Measurements from ENCODE around the gene VWA2. TPM values are rescaled to one million over a fixed set of nuclear protein-coding genes. Genes with fewer than 3 reads are reported as not detected.
A peak's percentile ranks its signal among the peaks of the same experiment; 100 is the strongest.

VWA2 gene
- total RNA-seq, 2 donors from 2014 or later: not detected

DNA sequence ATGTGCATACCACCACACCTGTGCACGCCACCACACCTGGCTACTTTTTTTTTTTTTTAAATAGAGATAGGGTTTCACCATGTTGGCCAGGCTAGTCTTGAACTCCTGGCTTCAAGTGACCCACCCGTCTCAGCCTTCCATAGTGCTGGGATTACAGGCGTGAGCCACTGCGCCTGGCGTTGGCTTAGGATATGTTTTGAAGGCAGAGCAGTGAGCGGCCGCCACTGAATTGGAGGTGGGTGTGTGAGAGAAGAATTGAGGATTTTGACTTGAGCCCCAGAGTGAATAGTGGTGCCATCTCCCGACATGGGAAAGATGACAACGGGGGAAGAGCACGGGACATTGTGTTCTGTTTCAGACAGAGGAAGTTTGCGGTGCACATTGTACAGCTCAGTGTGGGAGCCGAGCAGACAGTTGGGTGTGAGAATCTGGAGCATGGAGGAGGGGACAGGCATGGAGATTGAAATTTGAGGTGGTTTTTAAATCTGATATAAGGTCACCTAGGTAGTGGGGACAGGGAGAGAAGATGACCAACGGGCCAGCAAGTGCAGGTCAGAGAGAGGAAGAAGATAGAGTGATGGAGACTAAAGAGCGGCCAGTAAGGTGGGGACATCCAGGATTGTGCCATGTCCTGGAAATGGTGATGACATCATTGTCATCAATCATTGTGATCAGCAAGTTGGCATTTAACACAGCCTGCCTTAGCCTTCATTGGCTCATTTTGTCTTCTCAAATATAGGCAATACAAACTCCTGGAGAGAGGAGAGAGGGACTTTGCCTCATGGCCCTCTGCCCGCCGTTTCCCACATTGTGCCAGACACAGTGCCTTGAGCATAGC is 35.8 kb downstream of the VWA2 start:
- ATAC-seq (no peak), DNase-seq (ENCODE audit: low spot score) (no peak)
- no peak overlapping the region for H3K4me3 Mint-ChIP-seq
- no peak overlapping the region for H3K27ac Mint-ChIP-seq
- H3K36me3 Mint-ChIP-seq: no peaks in the 10 kb centered on the region
- H3K9me3 Mint-ChIP-seq: no peaks in the 10 kb centered on the region
- peaks cover 16 to 19% of the 10 kb centered on the region in 2 donors for H3K27me3 Mint-ChIP-seq
- H3K4me1 Mint-ChIP-seq (ENCODE audit: low read depth in 2 of 2): no peaks in the 10 kb centered on the region

DNA sequence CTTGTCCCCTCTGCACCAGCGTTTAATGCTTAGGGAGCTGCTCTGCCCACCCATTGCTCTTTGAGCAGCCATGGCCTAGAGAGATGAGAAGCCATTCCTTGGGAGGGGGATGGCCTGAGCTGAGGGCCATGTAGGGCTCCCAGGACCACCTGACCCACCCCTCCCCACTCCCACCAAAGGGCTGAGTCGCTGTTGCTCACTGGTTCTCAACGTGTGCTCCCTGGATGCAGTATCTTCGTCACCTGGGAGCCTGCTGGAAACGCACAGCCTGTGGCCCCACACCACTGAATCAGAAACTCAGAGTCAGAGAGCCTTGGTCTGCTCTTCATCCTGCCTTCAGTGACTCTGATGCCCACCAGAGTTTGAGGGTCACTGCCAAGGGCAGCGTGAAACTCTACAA is 37.0 kb downstream of the VWA2 start:
- H3K36me3 Mint-ChIP-seq: no peaks in the 10 kb centered on the region
- no peak overlapping the region for H3K4me3 Mint-ChIP-seq
- no peaks in the 10 kb centered on the region for H3K9me3 Mint-ChIP-seq
- H3K27ac Mint-ChIP-seq: no peak overlapping the region
- peaks cover 16% of the 10 kb centered on the region in 2 donors for H3K27me3 Mint-ChIP-seq
- DNase-seq (ENCODE audit: low spot score): no peak
- no peaks in the 10 kb centered on the region for H3K4me1 Mint-ChIP-seq (ENCODE audit: low read depth in 2 of 2)
- ATAC-seq: no peak

DNA sequence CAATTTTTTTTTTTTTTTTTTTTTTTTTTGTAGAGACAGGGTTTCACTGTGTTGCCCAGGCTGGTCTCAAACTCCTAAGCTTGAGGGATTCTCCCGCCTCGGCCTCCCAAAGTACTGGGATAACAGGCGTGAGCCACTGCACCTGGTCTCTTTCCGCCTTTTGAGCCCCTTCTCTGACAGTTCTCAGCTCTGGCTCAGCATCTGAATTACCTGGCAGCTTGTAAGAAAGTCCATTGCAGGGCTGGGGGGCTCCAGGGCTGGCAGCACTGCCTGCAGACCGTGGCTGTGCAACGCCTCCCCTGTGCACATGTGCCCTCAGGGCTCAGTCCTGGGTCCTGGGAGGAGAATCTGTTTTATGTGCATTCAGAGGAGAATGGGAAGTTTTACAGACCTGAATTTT is 37.6 kb downstream of the VWA2 start:
- Mint-ChIP-seq H3K27me3 (peaks cover 13 to 16% of the 10 kb centered on the region in 2 donors), H3K4me3 (no peak overlapping the region), H3K9me3 (no peaks in the 10 kb centered on the region), H3K27ac (no peak overlapping the region), H3K36me3 (no peaks in the 10 kb centered on the region), H3K4me1 (ENCODE audit: low read depth in 2 of 2) (no peaks in the 10 kb centered on the region)
- no peak for DNase-seq (ENCODE audit: low spot score)
- no peak for ATAC-seq

DNA sequence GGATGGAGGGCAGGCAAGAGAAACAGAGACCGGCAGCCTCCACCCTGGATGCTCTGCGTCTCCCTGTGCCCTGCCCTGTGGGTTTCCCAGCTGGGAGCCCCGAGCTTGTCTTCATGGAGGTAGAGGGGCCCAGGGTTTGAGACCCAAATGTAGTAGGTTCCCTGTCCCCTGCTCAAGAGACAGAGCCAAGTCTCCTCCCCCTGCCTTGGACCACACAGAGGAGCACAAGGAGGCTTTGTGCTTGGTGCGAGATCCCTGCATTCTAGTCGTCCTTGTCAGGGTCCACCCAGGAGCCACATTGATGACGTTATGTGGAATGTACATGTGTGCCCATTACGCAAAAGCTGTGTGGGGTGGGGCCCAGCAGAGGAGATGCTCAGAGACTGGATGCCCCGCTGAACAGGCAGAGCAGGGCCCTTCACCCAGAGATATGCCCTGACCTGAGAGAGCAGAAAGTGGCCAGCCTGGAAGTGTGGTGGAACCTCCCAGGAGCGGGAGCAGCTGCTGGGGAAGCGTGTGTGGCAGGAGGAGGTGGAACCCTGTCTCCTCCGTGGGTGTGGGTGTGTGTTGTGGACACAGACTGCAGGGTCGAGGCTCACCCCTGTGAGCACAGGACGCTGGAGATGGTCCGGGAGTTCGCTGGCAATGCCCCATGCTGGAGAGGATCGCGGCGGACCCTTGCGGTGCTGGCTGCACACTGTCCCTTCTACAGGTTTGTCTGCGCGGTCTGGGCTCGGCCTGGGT is 39.3 kb downstream of the VWA2 start:
- Mint-ChIP-seq H3K36me3 (no peaks in the 10 kb centered on the region), H3K4me1 (ENCODE audit: low read depth in 2 of 2) (no peaks in the 10 kb centered on the region), H3K9me3 (no peaks in the 10 kb centered on the region), H3K27me3 (peaks cover 8 to 16% of the 10 kb centered on the region in 2 donors), H3K4me3 (no peak overlapping the region), H3K27ac (no peak overlapping the region)
- ATAC-seq (peak in 1 of 2 donors; percentile 32), DNase-seq (ENCODE audit: low spot score) (no peak)

DNA sequence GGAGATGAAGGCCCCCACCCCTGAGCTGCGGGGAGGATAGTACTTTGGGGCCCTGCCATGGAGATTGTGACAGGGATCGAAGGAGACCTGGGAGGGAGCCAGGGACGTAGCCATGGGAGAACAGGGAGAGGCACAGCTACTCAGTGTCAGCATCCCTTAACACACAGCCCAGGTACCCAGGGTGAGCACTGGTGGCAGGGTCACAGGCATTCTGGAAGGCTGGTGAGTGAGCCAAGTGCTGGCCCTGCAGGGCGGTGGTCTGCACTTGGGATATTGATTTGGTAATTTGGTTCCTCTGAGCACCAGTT is 39.8 kb downstream of the VWA2 start:
- no peaks in the 10 kb centered on the region for H3K9me3 Mint-ChIP-seq
- ATAC-seq (no peak), DNase-seq (ENCODE audit: low spot score) (no peak)
- H3K4me3 Mint-ChIP-seq: no peak overlapping the region
- peaks cover 6 to 12% of the 10 kb centered on the region in 2 donors for H3K27me3 Mint-ChIP-seq
- H3K27ac Mint-ChIP-seq: no peak overlapping the region
- no peaks in the 10 kb centered on the region for H3K4me1 Mint-ChIP-seq (ENCODE audit: low read depth in 2 of 2)
- no peaks in the 10 kb centered on the region for H3K36me3 Mint-ChIP-seq

DNA sequence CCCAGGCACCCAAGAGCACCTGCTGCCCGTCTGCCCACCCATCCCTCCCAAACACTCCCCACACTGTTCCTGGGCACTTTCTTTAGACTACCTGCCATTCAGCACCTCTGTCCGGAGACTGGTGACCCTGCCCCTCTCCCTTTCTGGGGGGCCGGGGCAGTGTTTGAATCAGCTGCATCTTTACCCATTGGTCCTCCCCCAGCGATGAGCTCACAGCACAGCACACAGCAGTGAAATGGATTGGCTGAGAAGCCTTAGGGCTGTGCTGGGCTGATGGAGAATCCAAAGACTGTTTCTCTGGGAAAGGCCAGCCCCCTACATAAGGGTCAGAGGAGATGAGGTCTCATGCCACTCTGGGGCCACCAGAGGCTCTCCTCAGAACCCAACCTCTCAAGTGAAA is 40.2 kb downstream of the VWA2 start:
- no peak overlapping the region for H3K27ac Mint-ChIP-seq
- peaks cover 2 to 9% of the 10 kb centered on the region in 2 donors for H3K27me3 Mint-ChIP-seq
- no peak for DNase-seq (ENCODE audit: low spot score)
- H3K4me3 Mint-ChIP-seq: no peak overlapping the region
- H3K4me1 Mint-ChIP-seq (ENCODE audit: low read depth in 2 of 2): no peaks in the 10 kb centered on the region
- no peaks in the 10 kb centered on the region for H3K36me3 Mint-ChIP-seq
- H3K9me3 Mint-ChIP-seq: no peaks in the 10 kb centered on the region
- peak in 1 of 2 donors; percentile 17 for ATAC-seq

DNA sequence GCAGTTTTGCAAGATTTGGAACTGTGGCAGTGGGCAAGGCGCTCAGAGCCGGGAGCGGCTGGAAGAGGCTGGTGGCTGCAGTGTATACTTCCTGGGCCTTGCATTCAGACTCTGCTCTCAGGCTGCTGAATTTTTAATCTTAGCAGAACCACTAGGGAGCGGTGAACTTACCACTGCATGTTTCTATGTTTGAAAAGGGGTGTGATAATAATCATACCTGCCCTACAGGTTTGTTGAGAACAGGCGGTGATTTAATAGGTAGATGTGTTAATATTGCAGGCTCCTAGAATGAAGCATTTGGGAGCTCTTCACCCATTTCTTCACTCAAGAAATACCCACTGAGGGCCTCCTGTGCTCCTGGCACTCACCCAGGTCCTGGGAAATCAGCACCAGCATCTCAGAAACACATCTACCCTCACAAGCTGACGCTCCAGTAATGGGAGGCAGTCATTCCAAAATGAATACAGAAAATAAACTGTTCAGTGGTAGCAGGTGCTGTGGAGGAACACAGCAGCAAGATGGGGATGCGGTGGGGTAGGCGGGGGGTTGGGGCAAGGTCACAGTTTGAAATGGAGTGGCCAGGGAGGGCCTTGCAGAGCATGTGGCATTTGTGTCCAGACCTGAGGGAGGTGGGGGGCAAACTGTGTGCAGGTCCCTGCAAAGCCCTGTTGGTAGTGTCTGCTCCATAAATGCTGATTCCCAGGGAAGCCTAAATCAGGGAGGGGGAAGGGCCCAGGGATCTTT is 41.0 kb downstream of the VWA2 start:
- no peak for DNase-seq (ENCODE audit: low spot score)
- no peak for ATAC-seq
- H3K27ac Mint-ChIP-seq: no peak overlapping the region
- H3K9me3 Mint-ChIP-seq: no peaks in the 10 kb centered on the region
- no peaks in the 10 kb centered on the region for H3K36me3 Mint-ChIP-seq
- H3K27me3 Mint-ChIP-seq: peaks cover 1 to 2% of the 10 kb centered on the region in 2 donors
- H3K4me3 Mint-ChIP-seq: no peak overlapping the region
- H3K4me1 Mint-ChIP-seq (ENCODE audit: low read depth in 2 of 2): no peaks in the 10 kb centered on the region

DNA sequence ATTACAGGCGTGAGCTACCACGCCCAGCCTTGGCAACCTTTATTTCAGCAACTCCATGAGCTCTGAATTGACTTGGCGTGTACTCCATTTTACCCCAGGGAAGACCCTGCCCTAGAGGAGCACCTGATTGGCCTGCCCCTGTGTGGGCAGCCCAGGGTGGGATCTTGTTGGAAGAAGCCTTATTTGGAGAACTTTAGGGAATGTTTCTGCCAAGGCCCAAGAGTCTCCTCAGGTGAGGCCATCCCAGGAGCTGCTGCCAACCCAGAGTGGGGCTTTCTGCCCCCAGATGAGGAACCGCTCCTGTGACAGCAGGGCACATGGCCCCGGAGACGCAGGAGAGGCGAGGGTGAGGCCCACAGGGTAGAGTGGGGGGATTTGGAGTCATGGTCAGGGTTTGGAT is 42.0 kb downstream of the VWA2 start:
- Mint-ChIP-seq H3K4me3 (no peak overlapping the region), H3K9me3 (no peaks in the 10 kb centered on the region), H3K4me1 (ENCODE audit: low read depth in 2 of 2) (no peaks in the 10 kb centered on the region), H3K27me3 (peaks cover 0 to 2% of the 10 kb centered on the region in 2 donors), H3K36me3 (no peaks in the 10 kb centered on the region), H3K27ac (no peak overlapping the region)
- DNase-seq (ENCODE audit: low spot score) (no peak), ATAC-seq (no peak)

DNA sequence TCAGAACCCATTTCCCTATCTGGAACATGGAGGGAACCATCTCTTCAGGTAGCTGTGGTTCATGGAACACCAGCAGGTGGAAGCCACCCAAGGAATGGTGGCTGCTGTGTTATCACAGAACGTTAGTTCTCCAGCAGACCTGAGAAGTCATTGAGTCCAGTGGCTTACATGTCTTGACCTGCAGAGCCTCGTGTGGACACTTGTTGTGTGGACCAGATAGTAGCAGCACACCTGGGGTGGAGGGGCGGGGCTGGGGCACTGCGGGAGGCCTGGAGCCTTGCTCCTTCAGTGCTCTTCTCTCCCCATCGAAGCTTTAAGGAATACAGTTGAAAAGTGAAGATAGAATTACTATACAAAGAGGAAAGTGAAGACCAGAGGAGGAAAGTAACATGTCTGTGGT is 42.4 kb downstream of the VWA2 start:
- no peaks in the 10 kb centered on the region for H3K36me3 Mint-ChIP-seq
- ATAC-seq: no peak
- no peaks in the 10 kb centered on the region for H3K4me1 Mint-ChIP-seq (ENCODE audit: low read depth in 2 of 2)
- no peaks in the 10 kb centered on the region for H3K9me3 Mint-ChIP-seq
- H3K27me3 Mint-ChIP-seq: peaks cover 0 to 2% of the 10 kb centered on the region in 2 donors
- H3K27ac Mint-ChIP-seq: no peak overlapping the region
- no peak for DNase-seq (ENCODE audit: low spot score)
- H3K4me3 Mint-ChIP-seq: no peak overlapping the region

DNA sequence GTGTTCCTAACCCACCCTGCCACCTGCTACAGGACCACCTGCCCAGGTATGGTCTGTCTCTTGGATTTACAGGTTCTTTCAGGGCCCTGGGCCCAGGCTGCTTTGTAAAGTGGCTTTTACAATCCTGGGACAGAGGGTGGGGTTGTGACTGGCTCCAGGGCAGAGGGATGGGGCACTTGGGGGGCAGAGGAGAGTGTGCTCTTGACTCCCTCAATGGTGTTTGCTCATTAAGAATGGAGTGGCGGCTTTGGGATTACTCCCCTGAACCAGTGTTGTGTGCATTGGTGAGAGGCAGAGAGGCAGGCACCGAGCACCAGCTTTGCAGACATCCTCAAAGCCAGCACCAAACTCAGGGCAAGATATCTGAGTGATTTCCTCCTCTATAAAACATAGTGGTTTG is 43.5 kb downstream of the VWA2 start:
- Mint-ChIP-seq H3K27me3 (peaks cover 0 to 2% of the 10 kb centered on the region in 2 donors), H3K36me3 (no peaks in the 10 kb centered on the region), H3K27ac (no peak overlapping the region), H3K4me1 (ENCODE audit: low read depth in 2 of 2) (no peaks in the 10 kb centered on the region), H3K9me3 (no peaks in the 10 kb centered on the region), H3K4me3 (no peak overlapping the region)
- ATAC-seq (no peak), DNase-seq (ENCODE audit: low spot score) (no peak)

DNA sequence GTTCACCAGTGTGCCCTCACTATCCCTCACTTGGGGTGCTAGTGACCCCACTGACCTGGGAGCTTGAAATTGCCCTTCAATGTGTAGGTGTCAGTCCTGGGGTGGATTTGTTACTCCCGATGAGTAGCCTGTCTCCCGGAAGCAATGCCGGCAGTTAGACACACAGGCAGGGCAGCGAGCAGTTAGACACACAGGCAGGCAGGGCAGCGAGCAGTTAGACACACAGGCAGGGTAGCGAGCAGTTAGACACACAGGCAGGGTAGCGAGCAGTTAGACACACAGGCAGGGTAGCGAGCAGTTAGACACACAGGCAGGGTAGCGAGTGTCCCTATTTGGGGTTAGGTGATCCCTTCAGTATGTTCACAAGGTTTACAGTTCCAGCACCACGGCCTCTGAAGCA is 44.0 kb downstream of the VWA2 start:
- Mint-ChIP-seq H3K4me1 (ENCODE audit: low read depth in 2 of 2) (no peaks in the 10 kb centered on the region), H3K36me3 (no peaks in the 10 kb centered on the region)

DNA sequence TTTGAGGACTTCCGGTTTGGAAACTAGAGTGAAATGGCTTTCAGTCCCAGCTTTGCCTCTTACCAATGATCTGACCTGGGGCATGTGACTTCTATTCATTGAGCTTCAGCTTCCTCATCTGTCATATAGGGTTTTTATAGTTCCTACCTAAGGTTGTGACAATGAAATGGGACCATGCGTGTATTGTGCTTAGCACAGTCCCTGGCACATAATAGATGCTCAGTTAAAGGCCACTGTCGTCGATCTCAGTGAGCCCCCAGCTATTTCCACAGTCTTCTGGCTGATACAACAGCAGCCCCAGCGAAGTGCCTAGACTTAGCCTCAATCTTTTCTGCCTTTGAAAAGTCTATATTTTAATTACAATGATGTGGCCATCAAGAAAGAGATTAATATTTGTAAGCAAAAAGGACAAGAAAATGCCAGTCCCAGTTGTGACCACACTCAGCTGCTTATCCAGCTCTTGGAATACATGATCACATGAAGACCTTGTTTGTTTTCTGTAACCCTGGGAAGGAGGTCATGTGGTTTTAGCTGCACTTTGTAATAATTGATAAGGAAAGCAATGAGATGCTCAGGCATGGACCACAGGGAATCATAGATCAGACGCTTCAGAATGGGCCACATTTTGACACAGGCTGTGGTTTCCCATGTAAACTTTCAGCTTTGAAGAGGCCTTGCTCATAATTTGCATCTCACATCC is 44.6 kb downstream of the VWA2 start:
- Mint-ChIP-seq H3K4me3 (no peak overlapping the region), H3K27me3 (no peaks in the 10 kb centered on the region), H3K36me3 (no peaks in the 10 kb centered on the region), H3K4me1 (ENCODE audit: low read depth in 2 of 2) (no peaks in the 10 kb centered on the region), H3K9me3 (no peaks in the 10 kb centered on the region), H3K27ac (no peak overlapping the region)
- no peak for ATAC-seq
- DNase-seq (ENCODE audit: low spot score): no peak

More for the DNA sequence above, 44.0 kb downstream of the VWA2 start:
- Mint-ChIP-seq H3K9me3 (no peaks in the 10 kb centered on the region), H3K4me3 (no peak overlapping the region), H3K27ac (no peak overlapping the region), H3K27me3 (peaks cover 0 to 2% of the 10 kb centered on the region in 2 donors)
- DNase-seq (ENCODE audit: low spot score) (no peak), ATAC-seq (no peak)

DNA sequence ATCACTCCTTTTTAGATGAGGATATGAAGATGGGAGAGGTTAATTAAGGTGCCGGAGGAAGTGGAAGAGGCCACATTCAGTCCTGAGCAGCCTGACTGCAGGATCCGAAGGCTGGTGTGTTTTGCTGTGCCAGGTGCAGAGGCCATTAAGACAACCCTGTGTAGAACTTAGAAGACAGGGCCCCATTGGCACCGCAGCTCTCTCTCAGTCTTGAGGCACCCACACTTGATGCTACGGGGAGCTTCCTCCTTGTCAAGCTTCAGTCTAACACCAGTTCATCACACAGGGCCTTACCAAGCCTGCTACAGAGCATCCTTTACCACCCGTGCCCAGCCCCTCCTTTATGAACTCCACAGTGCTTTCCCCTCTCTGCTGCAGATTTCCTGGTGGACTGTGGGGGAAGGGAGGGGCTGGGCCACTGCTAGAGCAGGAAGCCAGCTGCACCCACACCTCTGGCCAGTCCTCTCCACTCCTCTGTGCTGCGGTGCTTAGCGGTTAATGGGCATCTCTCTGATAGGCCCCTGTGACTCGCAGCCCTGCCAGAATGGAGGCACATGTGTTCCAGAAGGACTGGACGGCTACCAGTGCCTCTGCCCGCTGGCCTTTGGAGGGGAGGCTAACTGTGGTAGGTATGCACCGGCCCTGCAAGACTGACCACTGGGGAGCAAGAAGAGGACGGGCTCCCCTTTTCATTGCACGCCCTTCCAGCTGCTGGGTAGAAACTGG is 45.5 kb downstream of the VWA2 start:
- no peaks in the 10 kb centered on the region for H3K27me3 Mint-ChIP-seq
- ATAC-seq: no peak
- H3K27ac Mint-ChIP-seq: no peak overlapping the region
- H3K9me3 Mint-ChIP-seq: no peaks in the 10 kb centered on the region
- H3K4me1 Mint-ChIP-seq (ENCODE audit: low read depth in 2 of 2): no peaks in the 10 kb centered on the region
- H3K4me3 Mint-ChIP-seq: no peak overlapping the region
- no peak for DNase-seq (ENCODE audit: low spot score)
- no peaks in the 10 kb centered on the region for H3K36me3 Mint-ChIP-seq

Measured in natural killer cell treated with Interleukin-12 subunit alpha and Interleukin-12 subunit beta and Interleukin-15 and Interleukin-18, amount 100 ng/mL, for 72 hours (primary cell).